ENCODE results near the gene POLA1.
A peak's percentile ranks its signal among the peaks of the same experiment; 100 is the strongest.
"Not testable (repeated sequence)": the region's sequence is repeated elsewhere in the genome, so short reads cannot be mapped to it uniquely, and the experiment has no call there.

Gene POLA1

DNA sequence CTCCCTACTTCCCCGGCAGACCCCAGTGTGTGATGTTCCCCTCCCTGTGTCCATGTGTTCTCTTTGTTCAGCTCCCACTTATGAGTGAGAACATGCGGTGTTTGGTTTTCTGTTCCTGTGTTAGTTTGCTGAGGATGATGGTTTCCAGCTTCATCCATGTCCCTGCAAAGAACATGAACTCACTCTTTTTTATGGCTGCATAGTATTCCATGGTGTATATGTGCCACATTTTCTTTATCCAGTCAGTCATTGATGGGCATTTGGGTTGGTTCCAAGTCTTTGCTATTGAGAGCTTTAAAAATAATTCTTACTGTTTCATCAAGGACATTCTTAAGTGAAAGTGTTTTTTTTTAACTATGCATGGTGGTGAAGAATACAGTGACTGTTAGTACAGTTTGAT, 126.1 kb downstream of the POLA1 start:
- DNase-seq, result not testable (repeated sequence)

DNA sequence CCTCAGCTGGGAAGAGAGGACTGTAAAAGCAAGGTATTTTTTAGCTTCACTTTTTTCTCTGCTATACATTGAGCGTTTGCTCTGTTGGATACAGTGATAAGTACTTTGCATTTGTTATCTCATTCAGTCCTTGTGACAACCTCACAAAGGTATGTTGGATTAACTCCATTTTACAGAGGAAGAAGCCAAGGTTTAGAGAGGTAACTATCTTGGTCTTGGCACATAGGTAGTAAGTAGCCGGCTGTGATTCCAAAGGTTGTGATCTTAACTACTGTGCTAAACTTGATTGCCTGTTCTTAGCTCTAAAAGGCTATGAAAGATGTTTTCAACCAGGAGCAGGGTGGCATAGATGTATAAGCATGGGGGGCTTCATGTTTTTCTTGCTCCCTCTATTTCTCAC, 134.4 kb downstream of the POLA1 start:
- DNase-seq, result no peak

DNA sequence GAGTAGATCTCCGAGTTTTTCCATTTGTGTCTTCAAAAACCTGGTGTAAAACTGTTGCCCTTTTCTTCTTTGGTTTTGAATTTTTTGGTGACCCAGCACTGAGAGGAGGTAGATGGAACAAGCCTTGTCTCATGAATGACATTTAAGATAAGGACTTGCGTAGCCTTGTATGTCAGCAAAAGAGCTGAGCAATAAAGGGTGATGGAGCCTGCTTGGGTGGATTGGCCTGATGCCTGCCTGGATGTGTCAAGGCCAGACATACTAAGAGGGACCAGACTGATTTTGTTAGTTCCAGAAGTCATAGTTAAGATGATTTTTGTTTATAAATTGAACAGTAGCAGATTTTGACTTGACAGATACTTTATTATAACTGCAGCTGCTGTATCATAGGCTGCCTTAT, 134.9 kb downstream of the POLA1 start:
- DNase-seq, result no peak

DNA sequence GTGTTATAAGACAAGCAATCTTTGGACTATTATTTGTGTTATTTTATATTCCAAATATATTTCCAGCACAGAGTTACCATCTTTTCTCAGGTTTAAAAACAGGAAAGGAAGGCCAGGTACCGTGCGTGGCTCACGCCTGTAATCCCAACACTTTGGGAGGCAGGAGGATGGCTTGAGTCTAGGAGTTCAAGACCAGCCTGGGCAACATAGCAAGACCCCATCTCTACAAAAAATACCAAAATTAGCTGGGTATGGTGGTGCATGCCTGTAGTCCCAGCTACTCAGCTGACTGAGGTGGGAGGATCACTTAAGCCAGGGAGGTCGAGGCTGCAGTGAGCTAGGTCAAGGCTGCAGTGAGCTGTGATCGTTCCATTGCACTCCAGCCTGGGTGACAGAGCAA, 140.0 kb downstream of the POLA1 start:
- DNase-seq, result no peak

DNA sequence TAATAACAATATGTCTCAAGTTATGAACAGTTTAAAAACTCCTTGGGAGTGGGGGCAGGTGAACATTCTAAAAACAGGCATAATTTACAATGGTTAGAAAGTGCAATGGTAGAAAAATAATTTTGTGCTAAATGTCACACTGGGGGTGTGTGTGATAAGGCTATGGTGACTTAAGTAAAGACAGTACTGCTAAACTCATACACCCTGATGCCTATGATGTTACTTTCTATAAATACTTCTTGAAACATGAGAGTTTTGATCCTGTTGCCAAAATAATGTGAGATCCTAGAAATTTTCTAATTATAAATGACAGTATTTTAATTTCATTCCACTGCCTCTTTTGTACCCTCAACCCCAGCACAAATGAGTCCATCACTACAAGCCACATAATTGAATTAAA, 144.2 kb downstream of the POLA1 start:
- no peak for DNase-seq

DNA sequence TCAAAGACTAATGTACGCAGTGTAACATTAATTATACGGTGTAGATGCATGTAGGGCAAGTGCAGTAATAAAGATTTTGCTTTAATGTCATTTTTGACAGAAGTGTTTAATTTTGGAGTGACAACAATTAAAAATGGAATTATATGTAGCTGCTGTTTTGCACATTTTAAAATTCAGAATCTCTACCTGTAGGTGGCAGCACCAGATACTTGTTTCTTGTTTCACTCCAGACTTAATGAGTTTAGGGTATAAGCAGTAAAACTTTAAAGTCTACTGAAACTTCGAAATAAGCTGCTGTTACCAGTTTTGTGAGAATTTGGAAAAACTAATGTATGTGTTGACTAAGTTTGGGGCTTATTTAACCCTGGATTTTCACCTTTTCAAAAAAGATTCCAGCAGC, 144.9 kb downstream of the POLA1 start:
- no peak for DNase-seq

DNA sequence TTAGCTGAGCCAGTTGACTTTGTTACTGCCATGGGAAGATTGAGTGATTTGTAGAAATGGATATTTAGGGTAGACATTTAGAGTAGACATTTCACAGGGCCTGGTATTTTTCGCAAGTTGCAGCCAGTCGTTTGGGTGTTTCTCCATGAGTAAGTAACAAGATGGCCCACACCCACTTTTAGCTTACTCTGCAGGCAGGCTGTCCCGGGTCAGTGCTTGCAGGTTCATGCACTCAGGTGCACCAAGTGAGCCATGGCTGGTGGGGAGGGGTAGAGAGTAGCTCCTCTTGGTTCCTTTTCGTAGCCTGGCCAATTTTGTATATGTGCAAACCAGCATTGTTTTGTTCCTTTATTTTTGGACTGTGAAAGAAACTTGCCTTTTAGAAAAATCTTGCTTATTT, 145.6 kb downstream of the POLA1 start:
- no peak for DNase-seq

DNA sequence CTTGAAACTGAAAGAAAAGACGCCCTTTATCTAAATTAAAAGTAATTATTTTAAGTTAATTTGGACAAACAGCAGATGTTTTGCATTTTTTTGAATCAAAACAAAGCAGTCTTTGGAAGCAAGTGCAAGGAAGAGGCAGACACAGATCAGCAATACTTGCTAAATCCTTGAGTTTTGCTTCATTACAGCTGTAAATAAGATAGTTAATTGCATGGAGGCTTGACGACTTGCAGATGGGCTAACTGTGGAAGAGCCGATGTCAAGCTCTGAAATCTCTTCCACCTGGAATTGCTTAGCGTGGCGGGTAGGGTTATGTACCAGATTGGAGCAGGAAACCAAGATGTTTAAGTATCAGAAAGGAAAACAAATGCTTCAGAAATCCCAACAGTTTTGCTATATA, 148.8 kb downstream of the POLA1 start:
- DNase-seq, result no peak

DNA sequence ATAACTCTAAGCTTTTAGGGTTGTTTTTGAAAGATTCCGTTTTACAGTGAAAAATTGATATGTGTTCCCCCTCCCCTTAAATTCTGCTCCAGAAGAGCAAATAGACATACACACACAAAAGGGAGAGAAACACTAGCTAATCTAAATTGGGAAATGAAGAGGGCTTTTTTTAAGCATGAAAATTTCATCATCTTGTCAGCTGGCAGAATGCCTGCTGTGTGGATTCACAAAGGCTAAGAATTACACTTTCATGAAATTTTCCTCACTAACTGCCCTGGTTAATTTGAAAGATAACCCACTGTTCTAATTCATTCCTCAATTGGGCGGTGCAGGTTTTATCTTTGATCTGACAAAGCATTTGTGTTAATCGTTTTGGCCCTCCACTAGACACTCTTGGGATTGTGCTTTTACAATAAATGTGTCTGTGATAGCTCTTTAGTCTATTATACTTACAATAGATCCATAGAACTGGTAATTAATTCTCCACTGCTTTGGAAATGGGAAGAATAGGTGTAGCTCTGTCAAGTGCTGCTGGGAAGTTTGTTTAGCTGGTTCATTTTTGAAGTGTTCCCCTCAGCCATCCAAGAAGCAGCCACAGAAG, 152.9 kb downstream of the POLA1 start:
- peak; percentile 42 for DNase-seq

DNA sequence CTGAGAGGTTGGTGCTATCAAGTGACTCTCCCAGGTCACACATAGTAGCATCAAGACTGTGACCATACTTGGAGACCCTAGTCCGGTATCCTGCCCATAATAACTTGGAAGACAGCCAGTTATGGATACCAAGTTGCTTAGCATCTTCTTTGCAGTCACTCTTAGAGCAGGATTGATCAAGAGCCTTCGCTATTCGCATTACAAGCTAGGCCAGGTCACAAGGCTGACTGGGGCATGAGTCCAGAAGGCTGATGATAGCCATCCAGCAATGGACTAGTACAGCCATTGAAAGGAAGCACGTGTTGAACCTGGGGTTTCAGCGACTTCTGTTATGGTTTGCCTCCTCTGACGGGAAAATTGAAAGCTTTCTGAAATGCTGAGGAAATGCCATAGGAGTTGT, 157.6 kb downstream of the POLA1 start:
- no peak for DNase-seq

DNA sequence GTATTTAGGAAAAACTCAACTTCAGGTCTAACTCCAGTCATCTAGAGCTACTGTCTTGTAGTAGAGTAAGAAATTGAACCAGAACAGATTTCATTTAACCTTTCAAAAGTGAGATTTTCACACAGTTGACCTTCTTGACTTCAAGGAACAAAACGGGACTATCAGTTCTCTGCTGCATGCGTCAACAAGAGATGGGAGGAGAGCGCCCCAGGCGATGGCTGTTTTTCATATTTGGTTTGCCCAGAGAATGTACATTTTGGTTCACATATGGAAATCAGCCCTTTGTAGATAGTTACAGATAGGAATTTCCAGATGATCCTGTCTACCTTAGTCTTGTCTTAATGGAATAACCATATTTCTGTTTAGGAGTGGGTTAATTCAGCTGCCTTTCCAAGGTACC, 158.1 kb downstream of the POLA1 start:
- DNase-seq, result no peak

DNA sequence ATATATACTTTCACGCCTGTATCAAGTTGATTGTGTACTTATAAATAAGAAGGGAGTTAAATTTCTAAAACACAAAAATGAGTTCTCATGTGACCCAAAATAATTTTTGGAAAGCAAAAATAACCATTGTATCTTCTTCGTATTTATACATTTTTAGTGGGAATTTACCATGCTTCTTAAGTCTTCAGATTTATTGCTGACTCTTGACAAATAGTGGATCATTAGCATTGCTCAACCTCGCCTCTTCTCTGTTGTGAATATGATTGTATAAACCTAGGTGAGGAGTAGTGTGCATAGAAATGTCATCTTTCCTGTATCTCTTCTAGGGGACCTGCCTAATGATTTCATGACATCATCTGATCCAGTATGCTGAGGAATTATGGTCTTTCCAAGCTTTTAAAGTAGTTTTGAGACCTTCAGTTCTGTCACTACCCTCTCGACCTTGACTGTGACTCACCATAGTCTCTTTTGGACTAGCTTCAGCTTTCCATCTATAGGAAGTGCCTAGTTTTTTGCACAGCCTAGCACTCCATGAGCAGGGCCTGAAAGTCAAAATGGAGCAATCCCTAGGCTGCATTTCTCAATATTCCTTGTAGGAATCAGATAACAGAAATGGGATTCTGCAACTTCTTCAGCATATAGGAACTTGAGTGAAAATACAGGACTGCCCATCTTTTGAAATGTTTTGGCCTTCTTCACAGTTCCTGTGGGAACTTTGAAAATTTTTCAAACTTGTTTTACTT, 164.5 kb downstream of the POLA1 start:
- DNase-seq, result no peak

DNA sequence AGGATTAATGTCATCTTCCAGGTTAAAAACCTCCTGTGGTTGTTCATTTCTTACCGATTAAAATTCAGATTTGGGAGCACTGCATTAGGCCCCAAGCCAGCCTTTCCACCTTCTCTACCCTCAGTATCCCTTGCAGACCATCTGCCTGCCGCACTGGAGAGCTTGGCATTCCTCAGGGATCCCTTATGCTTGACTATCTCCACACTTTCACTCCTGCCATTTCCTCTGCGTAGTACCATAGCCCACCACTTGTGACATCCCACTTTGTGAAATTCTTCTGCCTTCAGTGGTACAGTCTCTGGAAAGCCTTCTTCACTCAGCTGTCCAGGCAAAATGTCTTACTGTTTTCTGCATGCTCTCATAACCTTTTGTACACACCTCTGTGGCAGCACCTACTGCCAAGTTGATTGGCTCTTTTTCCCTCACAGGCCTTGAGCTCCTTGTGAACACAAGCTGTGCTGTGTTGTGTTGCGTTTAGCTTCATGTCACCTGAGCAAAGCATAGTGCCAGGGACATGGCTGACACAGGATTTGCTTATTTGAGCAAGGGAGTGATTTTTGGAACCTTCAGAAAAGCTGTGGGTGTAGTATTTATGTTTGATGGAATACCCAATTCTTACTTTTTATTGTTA, 165.6 kb downstream of the POLA1 start:
- no peak for DNase-seq

DNA sequence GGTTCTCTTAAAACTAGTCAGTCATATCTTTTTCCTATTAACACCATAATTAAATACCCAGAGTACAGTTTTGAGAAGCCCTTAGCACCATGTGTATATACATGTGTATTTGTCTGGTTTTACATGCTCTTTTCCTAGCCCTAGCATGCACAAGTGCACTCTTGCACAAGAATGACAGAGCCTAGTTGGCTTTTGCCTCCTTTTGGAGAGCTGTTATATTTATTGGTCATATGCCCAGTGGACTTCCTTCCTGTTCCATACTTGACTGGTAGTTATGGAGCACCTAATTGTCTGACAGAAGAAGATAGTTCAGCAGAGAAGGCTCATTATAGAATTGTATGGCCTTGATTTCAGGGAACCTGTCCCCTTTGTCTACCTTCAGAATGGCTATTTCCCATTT, 166.4 kb downstream of the POLA1 start:
- DNase-seq, result no peak

DNA sequence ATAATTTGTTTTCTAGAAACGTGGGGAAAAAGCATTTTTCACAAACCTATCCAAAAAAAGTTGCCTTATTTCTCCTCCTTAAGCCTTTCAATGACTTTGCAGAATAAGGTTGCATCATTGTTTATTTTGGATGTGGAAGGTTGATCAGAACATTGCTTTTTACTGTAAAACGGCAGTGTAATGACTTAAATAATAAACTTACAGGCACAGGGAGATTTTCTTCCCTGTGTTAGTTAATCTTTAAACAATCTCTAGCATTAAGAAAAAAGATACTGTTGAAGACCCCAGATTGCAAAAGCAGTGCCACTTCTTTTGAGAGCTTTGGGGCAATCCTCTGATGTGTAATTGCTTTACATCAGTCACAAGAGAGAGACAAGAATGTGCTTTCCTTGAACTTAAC, 168.6 kb downstream of the POLA1 start:
- DNase-seq, result no peak

DNA sequence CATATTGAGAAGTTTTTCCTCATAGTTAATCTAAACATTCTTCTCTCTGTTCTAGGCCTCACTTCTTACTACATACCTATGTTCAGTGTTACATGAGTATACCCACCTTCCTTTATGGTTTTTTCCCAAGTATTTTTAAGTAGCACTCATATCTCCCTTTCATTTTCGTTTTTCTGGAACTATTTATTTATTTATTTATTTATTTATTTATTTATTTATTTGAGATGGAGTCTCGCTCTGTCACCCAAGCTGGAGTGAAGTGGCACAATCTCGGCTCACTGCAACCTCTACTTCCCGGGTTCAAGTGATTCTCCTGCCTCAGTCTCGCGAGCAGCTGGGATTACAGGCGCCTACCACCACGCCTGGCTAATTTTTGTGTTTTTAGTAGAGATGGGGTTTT, 170.1 kb downstream of the POLA1 start:
- DNase-seq, result not testable (repeated sequence)

DNA sequence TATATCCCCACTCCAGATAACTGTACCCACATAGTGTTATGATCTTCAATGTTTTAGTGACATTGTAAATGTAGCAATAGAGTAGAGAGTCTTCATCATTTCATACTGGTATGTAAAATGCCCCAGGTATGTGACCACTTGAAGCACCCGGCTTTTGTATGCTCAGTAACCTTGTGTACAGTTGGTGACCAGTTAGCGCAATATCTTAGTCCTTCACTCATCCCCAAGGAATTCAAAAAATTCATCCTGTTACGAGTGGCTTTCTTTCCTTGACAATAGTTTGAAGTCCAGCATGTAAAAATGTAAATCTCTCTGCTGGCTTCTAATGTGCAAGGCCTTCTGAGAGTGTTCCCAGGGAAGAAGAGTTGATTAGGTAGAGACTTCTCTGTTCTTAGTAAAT, 176.4 kb downstream of the POLA1 start:
- DNase-seq, result no peak

DNA sequence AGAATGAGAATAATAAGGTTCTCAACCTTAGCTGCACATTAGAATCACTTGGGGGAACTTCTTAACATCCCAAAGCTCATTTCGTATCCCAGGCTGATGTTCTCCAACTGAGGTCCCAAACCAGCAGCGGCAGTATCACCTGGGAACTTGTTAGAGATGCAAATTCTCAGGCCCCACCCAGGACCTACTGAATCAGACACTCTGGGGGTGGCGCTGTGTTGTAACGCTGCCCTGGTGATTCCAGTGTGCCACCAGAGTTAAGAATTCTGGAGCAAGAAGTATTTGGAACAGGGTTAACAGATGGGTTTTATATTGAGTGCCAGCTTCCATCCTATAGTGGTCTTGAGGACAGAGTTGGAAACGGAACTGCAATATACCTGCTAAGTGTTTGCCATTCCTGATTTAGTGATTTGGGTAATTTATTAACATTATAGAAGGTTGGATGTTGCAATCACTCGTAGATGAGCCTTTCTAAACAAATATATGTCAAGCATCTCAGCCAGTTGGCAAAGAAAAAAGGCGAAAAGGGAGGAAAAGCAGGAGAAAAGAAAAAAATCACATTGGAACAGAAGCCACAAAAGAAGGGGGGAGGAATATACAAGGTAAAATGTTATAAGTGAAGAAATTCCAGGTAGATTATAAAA, 181.0 kb downstream of the POLA1 start:
- DNase-seq, result no peak

DNA sequence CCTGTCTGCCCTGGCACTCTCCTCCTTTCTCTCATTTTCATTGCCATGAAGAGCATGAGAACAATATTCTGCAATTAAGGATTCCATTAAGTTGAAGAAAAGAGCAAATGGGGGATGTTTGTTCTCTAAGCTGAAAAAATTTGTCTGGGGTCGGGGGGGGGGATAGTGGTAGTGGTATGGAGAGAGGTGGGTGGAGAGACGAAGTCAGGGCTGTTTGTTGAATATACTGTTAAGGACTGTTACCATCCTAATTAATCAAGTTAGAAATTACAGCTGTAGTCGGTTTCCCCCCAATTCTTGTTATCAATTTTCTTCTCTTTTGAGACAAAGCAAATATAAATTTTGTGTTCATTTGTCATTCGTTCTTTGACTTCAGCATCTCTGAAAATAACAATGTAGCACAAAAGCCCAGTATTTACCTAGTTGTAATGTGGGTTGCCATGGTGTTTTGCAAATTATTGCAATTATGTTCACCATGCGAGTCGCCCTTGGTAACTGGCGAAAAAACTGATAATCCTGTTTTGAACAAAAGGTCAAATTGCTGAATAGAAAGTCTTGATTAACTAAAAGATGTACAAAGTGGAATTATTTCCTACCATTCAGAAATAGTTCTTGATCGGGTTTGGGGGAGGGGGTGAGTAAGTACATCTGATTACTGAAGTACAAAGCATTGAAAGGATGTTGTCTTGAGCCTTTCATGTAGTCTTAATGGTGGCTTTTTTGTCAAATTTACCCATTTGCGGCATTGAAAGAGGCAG, 183.0 kb downstream of the POLA1 start:
- DNase-seq, result no peak

DNA sequence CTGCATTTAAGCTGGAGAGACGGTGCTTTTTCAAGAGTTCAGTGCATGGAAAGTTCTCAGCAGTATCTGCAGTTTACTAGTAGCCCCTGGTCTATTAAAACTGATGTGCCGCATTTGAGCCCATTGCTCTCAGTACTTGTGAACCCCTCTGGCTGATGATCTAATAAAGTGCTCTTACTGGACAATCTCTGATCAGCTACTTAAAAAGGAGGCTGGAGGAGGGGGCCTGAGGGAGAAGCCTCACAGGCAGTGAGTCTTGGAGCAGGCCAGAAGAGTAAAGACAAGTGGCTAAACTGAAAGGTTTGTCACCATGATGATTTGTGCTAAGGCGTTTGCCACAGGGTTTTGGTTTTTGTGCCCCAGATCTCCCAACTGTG, 183.6 kb downstream of the POLA1 start:
- DNase-seq, result no peak

DNA sequence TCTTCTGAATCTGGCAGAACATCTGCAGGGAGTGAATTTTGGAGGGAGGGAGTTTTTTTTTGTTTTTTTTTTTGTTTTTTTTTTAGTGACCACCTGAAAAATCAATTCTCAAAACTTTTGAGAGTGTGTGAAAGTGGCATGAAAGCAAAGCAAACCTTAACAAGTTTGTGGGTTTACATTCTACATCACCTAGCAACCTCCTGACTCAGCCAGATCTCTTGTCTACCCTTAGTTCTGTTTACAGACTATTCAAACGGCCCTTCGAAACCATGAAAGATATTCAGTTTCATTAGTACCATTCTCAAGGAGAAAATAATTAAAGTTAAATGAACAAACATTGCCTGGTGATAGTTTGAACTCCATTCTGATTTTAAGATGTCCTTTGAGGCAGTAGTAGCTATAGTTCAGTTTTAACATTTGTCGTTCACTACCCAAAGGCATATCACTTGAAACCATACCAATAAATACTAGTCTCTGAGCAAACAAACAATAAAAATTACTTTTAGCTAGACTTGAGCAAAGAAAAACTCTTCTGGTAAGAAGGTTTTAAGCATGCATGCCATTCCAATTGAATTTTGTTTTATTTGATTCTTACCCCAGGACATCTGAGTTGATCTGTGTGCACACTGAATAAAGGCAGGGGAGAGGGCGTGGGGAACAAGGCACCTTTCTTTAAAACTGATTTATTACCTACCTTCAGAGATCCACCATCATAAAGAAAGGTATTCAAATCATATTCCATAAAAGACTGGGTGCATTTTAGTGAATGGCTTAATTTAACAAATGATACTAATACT, 184.3 kb downstream of the POLA1 start:
- no peak for DNase-seq

DNA sequence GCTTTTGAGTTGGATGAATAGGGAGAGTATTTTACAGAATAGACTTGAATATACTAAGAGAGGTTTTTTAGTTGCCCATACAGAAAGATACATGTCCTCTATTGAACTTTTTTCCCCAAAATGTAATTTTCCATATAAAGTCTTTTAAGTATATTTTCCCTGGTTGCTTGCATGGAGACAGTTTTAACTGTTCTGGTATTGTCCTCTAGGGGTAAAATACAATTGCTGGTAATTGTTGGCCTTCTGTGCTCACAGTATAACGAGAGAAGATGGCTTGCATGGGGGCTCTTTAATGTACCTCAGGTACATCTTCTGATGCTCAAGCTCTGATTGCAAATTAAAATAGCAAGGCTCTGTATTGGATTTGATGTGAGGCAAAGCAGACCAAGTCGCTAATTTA, 186.0 kb downstream of the POLA1 start:
- DNase-seq, result no peak

DNA sequence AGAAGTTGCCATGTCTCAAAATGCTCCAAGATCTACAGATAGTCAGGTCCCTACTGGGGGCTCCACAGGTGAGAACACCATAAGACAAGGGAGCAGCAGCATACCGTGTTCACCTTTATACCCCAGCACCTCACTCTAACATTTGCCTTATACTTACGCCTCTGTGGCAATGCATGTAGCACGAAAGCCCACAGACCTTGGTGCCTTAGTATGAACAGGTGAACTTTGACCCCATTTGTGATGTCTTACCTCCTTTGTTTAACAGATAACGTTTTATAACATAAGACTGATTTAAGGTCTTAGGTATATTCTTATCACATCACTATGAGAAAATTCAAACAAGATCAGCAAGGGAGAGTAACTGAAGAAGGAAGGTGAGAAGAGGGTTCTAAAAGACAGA, 193.2 kb downstream of the POLA1 start:
- no peak for DNase-seq

All from NCI-H1105 (cell line).